ENCODE results near the gene MGST2. TPM values are rescaled to one million over a fixed set of nuclear protein-coding genes. Genes with fewer than 3 reads are reported as not detected.
A peak's percentile ranks its signal among the peaks of the same experiment; 100 is the strongest.

The MGST2 gene
- total RNA-seq, 2 donors from 2014 or later = 24.3 to 35.5 TPM

- Histone ChIP-seq H3K9me3 (no peaks in the 10 kb centered on the region), H3K27ac (no peak overlapping the region), H3K4me3 (no peak overlapping the region), H3K4me1 (ENCODE audit: control insufficient read depth in 1 of 2, low read depth in 2 of 2) (peaks cover 6 to 13% of the 10 kb centered on the region in 2 donors), H3K27me3 (replicated peaks; ENCODE audit: insufficient read depth) (no peaks in the 10 kb centered on the region), H3K36me3 (no peaks in the 10 kb centered on the region)
- TF ChIP-seq CTCF (IDR thresholded peaks at IDR 0.05) = no peak
- DNase-seq (ENCODE audit: low spot score) (no peak), ATAC-seq (ENCODE audit: insufficient number of reproducible peaks, low FRiP score, low read depth) (no peak)
Measured at GRCh38 chr4:139659735-139660424, 5.7 kb upstream of the MGST2 start.

- ATAC-seq (ENCODE audit: insufficient number of reproducible peaks, low FRiP score, low read depth) (no peak), DNase-seq (ENCODE audit: low spot score) (no peak)
- Histone ChIP-seq H3K27ac (no peak overlapping the region), H3K36me3 (no peaks in the 10 kb centered on the region), H3K4me1 (ENCODE audit: control insufficient read depth in 1 of 2, low read depth in 2 of 2) (peaks cover 6 to 20% of the 10 kb centered on the region in 2 donors), H3K9me3 (no peaks in the 10 kb centered on the region), H3K4me3 (no peak overlapping the region), H3K27me3 (replicated peaks; ENCODE audit: insufficient read depth) (no peaks in the 10 kb centered on the region)
- TF ChIP-seq CTCF (IDR thresholded peaks at IDR 0.05) = no peak
Measured at GRCh38 chr4:139660568-139661043, 5.0 kb upstream of the MGST2 start.

GRCh38 chr4:139663561-139664138 lies 2.0 kb upstream of the MGST2 start:
- no peak for DNase-seq (ENCODE audit: low spot score)
- Histone ChIP-seq H3K9me3 (no peaks in the 10 kb centered on the region), H3K36me3 (no peaks in the 10 kb centered on the region), H3K4me1 (ENCODE audit: control insufficient read depth in 1 of 2, low read depth in 2 of 2) (peaks cover 6 to 27% of the 10 kb centered on the region in 2 donors), H3K27me3 (replicated peaks; ENCODE audit: insufficient read depth) (no peaks in the 10 kb centered on the region), H3K4me3 (no peak overlapping the region), H3K27ac (no peak overlapping the region)
- ATAC-seq (ENCODE audit: insufficient number of reproducible peaks, low FRiP score, low read depth) = no peak
- no peak for TF ChIP-seq CTCF (IDR thresholded peaks at IDR 0.05)

GRCh38 chr4:139664442-139664841 lies 1.2 kb upstream of the MGST2 start:
- ATAC-seq (ENCODE audit: insufficient number of reproducible peaks, low FRiP score, low read depth) = no peak
- no peak for DNase-seq (ENCODE audit: low spot score)
- TF ChIP-seq CTCF (IDR thresholded peaks at IDR 0.05) = no peak
- H3K27me3 ChIP-seq (replicated peaks; ENCODE audit: insufficient read depth) = no peaks in the 10 kb centered on the region
- H3K36me3 ChIP-seq = no peaks in the 10 kb centered on the region
- no peak overlapping the region for H3K27ac ChIP-seq
- no peak overlapping the region for H3K4me3 ChIP-seq
- no peaks in the 10 kb centered on the region for H3K9me3 ChIP-seq
- peaks cover 6 to 27% of the 10 kb centered on the region in 2 donors for H3K4me1 ChIP-seq (ENCODE audit: control insufficient read depth in 1 of 2, low read depth in 2 of 2)

GRCh38 chr4:139665079-139665689 lies 435 bp upstream of the MGST2 start:
- H3K36me3 ChIP-seq = no peaks in the 10 kb centered on the region
- DNase-seq (ENCODE audit: low spot score) = no peak
- H3K27me3 ChIP-seq (replicated peaks; ENCODE audit: insufficient read depth) = no peaks in the 10 kb centered on the region
- no peak for ATAC-seq (ENCODE audit: insufficient number of reproducible peaks, low FRiP score, low read depth)
- no peaks in the 10 kb centered on the region for H3K9me3 ChIP-seq
- H3K4me1 ChIP-seq (ENCODE audit: control insufficient read depth in 1 of 2, low read depth in 2 of 2) = peaks cover 6 to 27% of the 10 kb centered on the region in 2 donors
- TF ChIP-seq CTCF (IDR thresholded peaks at IDR 0.05) = no peak
- H3K4me3 ChIP-seq = peak overlapping the region; percentile 86
- peak overlapping the region; percentile 83 to 90 for H3K27ac ChIP-seq

Measured in thoracic aorta (tissue), 2 donors.